SK-N-SH treated with all-trans-retinoic acid at 6 μM for 48 hours (cell line): ENCODE data around the gene CENPF.

Source experiments
- CSDC2 ChIP-seq: fragments of 250-450 bp; sonication (Bioruptor Pico); IDR thresholded peaks from 2 replicates; pipeline ENCODE4 v1.5.0; 2020; ENCODE audit warnings: mild to moderate bottlenecking, moderate library complexity
- ESRRG ChIP-seq: fragments of 250-450 bp; sonication (Bioruptor Pico); IDR thresholded peaks from 2 replicates; pipeline ENCODE4 v1.6.1; 2021; ENCODE audit warnings: mild to moderate bottlenecking
- PPARA ChIP-seq: fragments of 250-450 bp; sonication (Bioruptor Pico); IDR thresholded peaks from 2 replicates; pipeline ENCODE4 v1.5.0; 2020; ENCODE audit warnings: mild to moderate bottlenecking, borderline replicate concordance
- ZNF565 ChIP-seq: fragments of 450-650 bp; formaldehyde crosslinking; conservative IDR thresholded peaks from 2 replicates; pipeline ENCODE4 v1.5.0; 2020; ENCODE audit warnings: low read depth, mild to moderate bottlenecking, moderate library complexity
- ZNF70 ChIP-seq: fragments of 450-650 bp; formaldehyde crosslinking; IDR thresholded peaks from 2 replicates; pipeline ENCODE4 v1.5.0; 2020; ENCODE audit warnings: mild to moderate bottlenecking, moderate library complexity
- TF ChIP-seq, protein P1 (sequence below): fragments of 250-450 bp; sonication (Bioruptor Pico); IDR thresholded peaks from 2 replicates; pipeline ENCODE4 v1.8.0; 2020; ENCODE audit warnings: mild to moderate bottlenecking, moderate library complexity, borderline replicate concordance

DNA sequence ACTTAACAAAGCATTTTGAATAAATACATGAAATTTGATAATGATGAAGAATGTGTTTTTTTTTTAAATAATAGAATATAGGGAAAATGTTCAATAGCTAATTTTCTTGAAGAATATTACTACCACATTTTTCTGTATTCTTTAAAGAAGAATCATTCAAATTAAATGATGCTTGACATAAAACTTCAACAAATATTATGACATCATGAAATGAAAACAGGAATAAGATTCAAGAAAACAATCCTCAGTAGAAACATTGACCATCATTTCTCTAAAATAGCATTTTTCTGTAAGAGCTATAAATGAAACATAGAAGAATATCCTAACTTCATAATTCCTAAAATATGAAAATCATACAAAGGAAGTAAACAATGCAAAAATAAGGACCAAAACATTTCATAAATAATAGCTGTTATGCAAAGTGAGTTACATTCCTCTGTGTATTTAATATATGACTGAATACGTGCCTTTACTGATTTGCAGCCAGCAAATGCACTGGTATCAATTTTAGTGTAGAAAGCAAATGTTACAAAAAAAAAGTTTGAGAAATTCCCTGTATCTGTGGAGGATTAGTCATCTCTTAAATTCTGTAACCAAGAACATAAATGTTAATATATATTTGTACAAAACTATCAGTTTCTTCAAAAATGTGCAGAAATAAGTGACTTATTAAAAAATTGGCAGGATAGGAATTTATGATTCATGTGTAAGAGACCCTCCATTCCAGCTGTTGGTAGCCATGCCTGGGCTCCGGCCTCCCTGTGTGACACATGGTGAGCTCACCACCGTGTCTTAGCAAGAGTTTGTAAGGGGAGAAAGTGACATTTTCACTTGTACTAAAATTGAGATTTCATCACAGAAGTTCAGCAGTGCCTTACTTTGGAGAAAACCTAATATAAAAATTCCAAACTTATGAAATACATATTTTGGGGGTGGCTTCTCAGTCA lies 36.6 kb upstream of the CENPF start:
- TF ChIP-seq PPARA (CRISPR knock-in tag) (no peak), CSDC2 (no peak), ZNF70 (no peak), ESRRG (CRISPR knock-in tag) (no peak), ZNF565 (CRISPR knock-in tag) (no peak)
- TF ChIP-seq, protein P1, sequence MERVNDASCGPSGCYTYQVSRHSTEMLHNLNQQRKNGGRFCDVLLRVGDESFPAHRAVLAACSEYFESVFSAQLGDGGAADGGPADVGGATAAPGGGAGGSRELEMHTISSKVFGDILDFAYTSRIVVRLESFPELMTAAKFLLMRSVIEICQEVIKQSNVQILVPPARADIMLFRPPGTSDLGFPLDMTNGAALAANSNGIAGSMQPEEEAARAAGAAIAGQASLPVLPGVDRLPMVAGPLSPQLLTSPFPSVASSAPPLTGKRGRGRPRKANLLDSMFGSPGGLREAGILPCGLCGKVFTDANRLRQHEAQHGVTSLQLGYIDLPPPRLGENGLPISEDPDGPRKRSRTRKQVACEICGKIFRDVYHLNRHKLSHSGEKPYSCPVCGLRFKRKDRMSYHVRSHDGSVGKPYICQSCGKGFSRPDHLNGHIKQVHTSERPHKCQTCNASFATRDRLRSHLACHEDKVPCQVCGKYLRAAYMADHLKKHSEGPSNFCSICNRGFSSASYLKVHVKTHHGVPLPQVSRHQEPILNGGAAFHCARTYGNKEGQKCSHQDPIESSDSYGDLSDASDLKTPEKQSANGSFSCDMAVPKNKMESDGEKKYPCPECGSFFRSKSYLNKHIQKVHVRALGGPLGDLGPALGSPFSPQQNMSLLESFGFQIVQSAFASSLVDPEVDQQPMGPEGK (CRISPR knock-in tag): no peak
